Neutrophil (primary cell): ENCODE data around the gene POU2AF2.

Source experiments
- H3K27ac ChIP-seq: fragments of 200-600 bp; sonication (generic); 2 replicates; pipeline ENCODE4 v1.5.1; 2016; ENCODE audit warnings: mild to moderate bottlenecking, moderate library complexity
- H3K27me3 ChIP-seq: fragments of 200-600 bp; sonication (generic); 2 replicates; pipeline ENCODE4 v1.6.0; 2016; ENCODE audit warnings: mild to moderate bottlenecking
- H3K36me3 ChIP-seq: fragments of 200-600 bp; sonication (generic); 2 replicates; pipeline ENCODE4 v1.5.1; 2017
- H3K4me1 ChIP-seq, 2 experiments: fragments of 200-600 bp in 1 of 2; sonication (generic) in 1 of 2; 1 replicate in 1 of 2; 2 replicates in 1 of 2; pipeline versions ENCODE4 v1.5.1 to v1.6.1; 2013 to 2016; ENCODE audit warnings: low read depth in 1 of 2, low read length in 1 of 2, mild to moderate bottlenecking in 1 of 2, moderate library complexity in 1 of 2; ENCODE audit not compliant: control insufficient read depth in 1 of 2, insufficient read depth in 1 of 2
- H3K4me3 ChIP-seq, 2 experiments: fragments of 200-600 bp in 1 of 2; sonication (generic) in 1 of 2; 1 replicate in 1 of 2; 2 replicates in 1 of 2; pipeline ENCODE4 v1.5.1; 2013 to 2016; ENCODE audit warnings: low read depth in 1 of 2, low read length in 1 of 2, mild to moderate bottlenecking in 1 of 2, moderate library complexity in 1 of 2
- H3K9me3 ChIP-seq: fragments of 200-600 bp; sonication (generic); 2 replicates; pipeline ENCODE4 v1.5.1; 2016
- TF ChIP-seq, protein P1 (sequence below): fragments of 200-600 bp; sonication (generic); IDR thresholded peaks from 2 replicates; pipeline ENCODE4 v1.5.1; 2016; ENCODE audit warnings: antibody characterized with exemption

Gene POU2AF2

DNA sequence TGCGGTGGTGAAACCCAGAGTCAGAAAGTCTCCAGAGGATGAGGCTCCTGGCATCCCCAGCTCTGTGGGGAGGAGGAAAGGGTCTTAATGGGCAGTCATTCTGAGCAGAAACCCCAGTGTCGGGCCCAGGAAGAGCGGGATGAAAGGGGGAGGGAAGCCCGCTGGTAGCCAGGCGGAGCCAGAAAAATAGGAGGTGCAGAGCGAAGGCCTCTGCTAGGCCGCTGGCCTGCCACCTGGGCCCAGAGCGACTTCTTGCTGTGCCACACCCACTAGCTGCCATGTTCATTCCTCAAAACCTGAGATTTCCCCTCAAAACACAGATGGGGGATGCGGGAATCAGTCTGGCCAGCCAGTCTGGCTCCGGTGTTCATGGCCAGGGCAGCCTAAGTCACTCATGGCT is 52.2 kb downstream of the POU2AF2 start:
- TF ChIP-seq, protein P1, sequence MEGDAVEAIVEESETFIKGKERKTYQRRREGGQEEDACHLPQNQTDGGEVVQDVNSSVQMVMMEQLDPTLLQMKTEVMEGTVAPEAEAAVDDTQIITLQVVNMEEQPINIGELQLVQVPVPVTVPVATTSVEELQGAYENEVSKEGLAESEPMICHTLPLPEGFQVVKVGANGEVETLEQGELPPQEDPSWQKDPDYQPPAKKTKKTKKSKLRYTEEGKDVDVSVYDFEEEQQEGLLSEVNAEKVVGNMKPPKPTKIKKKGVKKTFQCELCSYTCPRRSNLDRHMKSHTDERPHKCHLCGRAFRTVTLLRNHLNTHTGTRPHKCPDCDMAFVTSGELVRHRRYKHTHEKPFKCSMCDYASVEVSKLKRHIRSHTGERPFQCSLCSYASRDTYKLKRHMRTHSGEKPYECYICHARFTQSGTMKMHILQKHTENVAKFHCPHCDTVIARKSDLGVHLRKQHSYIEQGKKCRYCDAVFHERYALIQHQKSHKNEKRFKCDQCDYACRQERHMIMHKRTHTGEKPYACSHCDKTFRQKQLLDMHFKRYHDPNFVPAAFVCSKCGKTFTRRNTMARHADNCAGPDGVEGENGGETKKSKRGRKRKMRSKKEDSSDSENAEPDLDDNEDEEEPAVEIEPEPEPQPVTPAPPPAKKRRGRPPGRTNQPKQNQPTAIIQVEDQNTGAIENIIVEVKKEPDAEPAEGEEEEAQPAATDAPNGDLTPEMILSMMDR = no peak
- Histone ChIP-seq H3K27ac (no peak overlapping the region), H3K27me3 (peaks cover 62% of the 10 kb centered on the region)

GRCh38 chr11:111298413-111299100 is 53.0 kb downstream of the POU2AF2 start, which contains the start of gene POU2AF3:
Gene POU2AF3 (plus strand): TSS chr11:111298546. CDS start chr11:111298582, 36 bp downstream.
- peaks cover 69% of the 10 kb centered on the region for H3K27me3 ChIP-seq
- peaks cover 0 to 5% of the 10 kb centered on the region in 2 experiments for H3K4me1 ChIP-seq

More for the DNA sequence above, 52.2 kb downstream of the POU2AF2 start:
- Histone ChIP-seq H3K4me3 (no peak overlapping the region), H3K4me1 (peaks cover 0 to 5% of the 10 kb centered on the region in 2 experiments), H3K9me3 (no peaks in the 10 kb centered on the region), H3K36me3 (no peaks in the 10 kb centered on the region)

GRCh38 chr11:111299101-111300026 is 53.8 kb downstream of the POU2AF2 start:
- H3K27me3 ChIP-seq = peaks cover 74% of the 10 kb centered on the region
- H3K27ac ChIP-seq = no peak overlapping the region
- no peaks in the 10 kb centered on the region for H3K9me3 ChIP-seq
- TF ChIP-seq, protein P1 = no peak
- H3K4me3 ChIP-seq = no peak overlapping the region
- peaks cover 0 to 5% of the 10 kb centered on the region in 2 experiments for H3K4me1 ChIP-seq
- H3K36me3 ChIP-seq = no peaks in the 10 kb centered on the region

More at GRCh38 chr11:111298413-111299100, 53.0 kb downstream of the POU2AF2 start, which contains the start of gene POU2AF3:
- H3K27ac ChIP-seq = no peak within 1 kb of the TSS
- no peak within 1 kb of the TSS for H3K4me3 ChIP-seq
- no peaks in the 10 kb centered on the region for H3K9me3 ChIP-seq
- TF ChIP-seq, protein P1 = no peak
- H3K36me3 ChIP-seq = no peaks in the 10 kb centered on the region

GRCh38 chr11:111300569-111300968 is 55.0 kb downstream of the POU2AF2 start:
- H3K27me3 ChIP-seq = peaks cover 86% of the 10 kb centered on the region
- H3K9me3 ChIP-seq = no peaks in the 10 kb centered on the region
- no peaks in the 10 kb centered on the region for H3K36me3 ChIP-seq
- TF ChIP-seq, protein P1 = no peak
- no peak overlapping the region for H3K27ac ChIP-seq
- H3K4me3 ChIP-seq = no peak overlapping the region
- peaks cover 0 to 5% of the 10 kb centered on the region in 2 experiments for H3K4me1 ChIP-seq

DNA sequence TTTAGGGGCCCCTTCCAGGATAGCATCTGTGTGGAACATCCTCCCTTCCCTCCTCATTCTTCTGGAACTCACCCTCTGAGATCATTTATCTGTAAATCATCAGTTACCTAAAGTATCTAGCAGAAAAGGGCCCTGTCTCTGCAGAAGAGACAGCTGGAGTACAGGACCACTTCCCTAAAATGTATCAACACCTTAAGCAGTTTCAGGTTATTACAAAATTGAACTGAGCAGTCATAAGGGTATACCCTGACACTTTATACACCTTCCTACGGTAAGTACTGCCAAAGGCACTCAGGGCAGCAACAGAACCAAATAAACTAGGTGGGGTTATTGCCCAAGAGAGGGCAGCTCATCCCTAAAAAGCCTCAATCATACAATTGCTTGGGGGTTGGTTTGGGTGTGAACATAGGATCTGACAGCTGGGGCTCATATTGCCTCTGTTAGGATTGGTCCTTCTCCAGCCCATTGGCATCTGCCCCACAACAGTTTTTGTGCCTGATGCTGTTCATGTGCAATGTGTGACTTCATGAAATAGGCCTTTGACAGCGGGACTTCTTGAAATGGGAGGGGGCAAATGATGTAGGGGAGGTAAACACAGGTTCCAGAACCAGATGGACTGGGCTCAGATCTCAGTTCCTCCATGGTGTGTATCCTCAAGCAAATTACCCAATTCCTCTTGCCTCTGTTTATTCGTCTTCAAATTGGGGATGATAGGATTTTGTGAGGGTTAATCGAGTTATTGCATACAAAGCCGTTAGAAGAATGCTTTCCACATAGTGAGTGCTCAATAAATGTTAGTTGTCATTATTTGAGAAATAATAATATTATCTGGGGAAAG is 55.7 kb downstream of the POU2AF2 start:
- H3K4me1 ChIP-seq = peaks cover 0 to 5% of the 10 kb centered on the region in 2 experiments
- H3K27ac ChIP-seq = no peak overlapping the region
- no peak overlapping the region for H3K4me3 ChIP-seq
- TF ChIP-seq, protein P1 = no peak
- peaks cover 93% of the 10 kb centered on the region for H3K27me3 ChIP-seq
- H3K36me3 ChIP-seq = no peaks in the 10 kb centered on the region
- no peaks in the 10 kb centered on the region for H3K9me3 ChIP-seq
